KMS-11 (cell line): ENCODE data around the gene EFCAB12.
A peak's percentile ranks its signal among the peaks of the same experiment; 100 is the strongest.

Experiments used
- H2AFZ ChIP-seq: fragments of 200-600 bp; sonication (generic); 2 replicates; pipeline ENCODE4 v1.6.1; 2016; ENCODE audit warnings: antibody characterized with exemption, mixed run types, low read depth
- H3K27ac ChIP-seq: fragments of 200-600 bp; sonication (generic); 2 replicates; pipeline ENCODE4 v1.6.1; 2016; ENCODE audit warnings: mild to moderate bottlenecking, mixed run types
- H3K27me3 ChIP-seq: fragments of 200-600 bp; sonication (generic); 2 replicates; pipeline ENCODE4 v1.6.1; 2017; ENCODE audit warnings: mild to moderate bottlenecking, low read depth, mixed run types, moderate library complexity; ENCODE audit not compliant: insufficient read depth
- H3K36me3 ChIP-seq: fragments of 200-600 bp; sonication (generic); 2 replicates; pipeline ENCODE4 v1.6.1; 2017; ENCODE audit warnings: mild to moderate bottlenecking, mixed run types; ENCODE audit not compliant: insufficient read depth
- H3K4me1 ChIP-seq: fragments of 200-600 bp; sonication (generic); 2 replicates; pipeline ENCODE4 v1.6.1; 2016; ENCODE audit warnings: mild to moderate bottlenecking, low read depth, mixed run types; ENCODE audit not compliant: poor library complexity, severe bottlenecking
- H3K4me2 ChIP-seq: fragments of 200-600 bp; sonication (generic); 2 replicates; pipeline ENCODE4 v1.7.0; 2016; ENCODE audit warnings: mild to moderate bottlenecking, mixed run types
- H3K4me3 ChIP-seq: fragments of 200-600 bp; sonication (generic); IDR thresholded peaks from 2 replicates; pipeline ENCODE4 v1.6.1; 2017; ENCODE audit warnings: low read depth, low read length, mixed read lengths; ENCODE audit not compliant: insufficient read depth
- H3K79me2 ChIP-seq: fragments of 200-600 bp; sonication (generic); 2 replicates; pipeline ENCODE4 v1.6.1; 2016; ENCODE audit warnings: low read depth, mixed run types; ENCODE audit not compliant: insufficient read depth
- H3K9ac ChIP-seq: fragments of 200-600 bp; sonication (generic); 2 replicates; pipeline ENCODE4 v1.6.1; 2016; ENCODE audit warnings: mild to moderate bottlenecking, mixed run types
- H4K20me1 ChIP-seq: fragments of 200-600 bp; sonication (generic); 2 replicates; pipeline ENCODE4 v1.6.1; 2016; ENCODE audit warnings: mild to moderate bottlenecking, mixed run types; ENCODE audit not compliant: insufficient read depth
- TF ChIP-seq, protein P1 (sequence below): fragments of 200-600 bp; sonication (generic); conservative IDR thresholded peaks from 2 replicates; pipeline ENCODE4 v1.6.1; 2017; ENCODE audit warnings: low read depth, mild to moderate bottlenecking, antibody characterized with exemption, low read length, moderate library complexity, mixed read lengths

EFCAB12 gene

DNA sequence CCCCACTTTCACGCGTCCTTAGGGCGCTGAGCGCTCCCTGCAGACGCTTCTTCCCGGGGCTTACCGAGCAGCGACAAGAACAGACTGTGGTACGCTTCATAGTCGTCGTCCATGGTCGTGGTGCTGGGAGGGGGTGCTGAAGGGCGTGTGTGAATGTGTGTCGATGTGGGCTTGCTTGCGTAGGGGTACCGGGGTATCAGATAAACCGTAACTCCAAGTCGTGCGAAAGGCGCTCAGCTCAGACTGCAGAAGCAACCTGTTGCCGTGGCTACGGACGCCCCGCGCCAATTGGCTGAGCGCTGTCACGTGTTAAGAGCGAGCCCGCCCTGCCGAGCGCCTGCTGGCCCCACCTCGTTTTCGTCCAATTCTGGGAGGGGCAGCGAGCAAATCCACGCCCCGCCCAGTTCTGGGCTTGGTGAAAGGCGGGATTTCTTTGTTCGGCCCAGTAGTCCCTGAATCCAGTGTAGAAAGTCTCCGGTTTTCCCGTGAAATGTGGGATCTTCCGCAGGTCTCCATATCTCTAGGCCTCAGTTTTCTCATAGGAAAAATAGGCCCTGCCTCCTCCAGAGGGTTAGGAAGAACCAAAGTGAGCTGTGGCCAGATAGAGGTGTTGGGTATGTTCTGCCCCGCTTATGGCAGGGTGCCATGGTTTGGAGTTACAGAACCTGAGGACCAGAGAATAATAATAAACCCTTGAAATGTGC, at the start of gene EFCAB12:
EFCAB12 (minus strand) TSS at position 261 of the 704 bp plus-strand sequence; CDS start at position 113, 148 bp downstream.
- TF ChIP-seq, protein P1, sequence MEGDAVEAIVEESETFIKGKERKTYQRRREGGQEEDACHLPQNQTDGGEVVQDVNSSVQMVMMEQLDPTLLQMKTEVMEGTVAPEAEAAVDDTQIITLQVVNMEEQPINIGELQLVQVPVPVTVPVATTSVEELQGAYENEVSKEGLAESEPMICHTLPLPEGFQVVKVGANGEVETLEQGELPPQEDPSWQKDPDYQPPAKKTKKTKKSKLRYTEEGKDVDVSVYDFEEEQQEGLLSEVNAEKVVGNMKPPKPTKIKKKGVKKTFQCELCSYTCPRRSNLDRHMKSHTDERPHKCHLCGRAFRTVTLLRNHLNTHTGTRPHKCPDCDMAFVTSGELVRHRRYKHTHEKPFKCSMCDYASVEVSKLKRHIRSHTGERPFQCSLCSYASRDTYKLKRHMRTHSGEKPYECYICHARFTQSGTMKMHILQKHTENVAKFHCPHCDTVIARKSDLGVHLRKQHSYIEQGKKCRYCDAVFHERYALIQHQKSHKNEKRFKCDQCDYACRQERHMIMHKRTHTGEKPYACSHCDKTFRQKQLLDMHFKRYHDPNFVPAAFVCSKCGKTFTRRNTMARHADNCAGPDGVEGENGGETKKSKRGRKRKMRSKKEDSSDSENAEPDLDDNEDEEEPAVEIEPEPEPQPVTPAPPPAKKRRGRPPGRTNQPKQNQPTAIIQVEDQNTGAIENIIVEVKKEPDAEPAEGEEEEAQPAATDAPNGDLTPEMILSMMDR, result no peak
- Histone ChIP-seq H3K36me3 (no peaks in the 10 kb centered on the region; the same call in 1 of the 2 replicates), H3K4me3 (peak within 1 kb of the TSS; percentile 91), H3K4me1 (peaks cover 49% of the 10 kb centered on the region), H3K4me2 (peak within 1 kb of the TSS; percentile 70), H2AFZ (peak within 1 kb of the TSS; percentile 49; the same call in 1 of the 2 replicates), H3K79me2 (no peaks in the 10 kb centered on the region), H4K20me1 (no peaks in the 10 kb centered on the region), H3K27me3 (no peaks in the 10 kb centered on the region; the same call in 1 of the 2 replicates), H3K27ac (peak within 1 kb of the TSS; percentile 51), H3K9ac (no peak within 1 kb of the TSS)

DNA sequence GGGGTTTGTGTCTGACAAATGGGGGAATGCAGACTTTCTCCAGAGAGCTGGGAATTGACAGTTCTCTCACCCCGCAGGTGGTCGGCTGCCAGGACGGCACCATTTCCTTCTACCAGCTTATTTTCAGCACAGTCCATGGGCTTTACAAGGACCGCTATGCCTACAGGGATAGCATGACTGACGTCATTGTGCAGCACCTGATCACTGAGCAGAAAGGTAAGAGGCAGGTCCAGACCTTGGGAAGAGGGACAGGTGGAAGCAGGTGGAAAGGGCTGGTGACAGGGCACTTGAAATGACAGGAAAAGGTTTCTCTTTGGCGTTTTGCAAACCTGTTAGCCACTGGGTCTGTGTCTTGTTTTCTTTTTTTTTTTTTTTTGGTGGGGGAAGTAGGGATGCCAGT, 48.1 kb upstream of the EFCAB12 start:
- Histone ChIP-seq H3K4me1 (no peaks in the 10 kb centered on the region), H3K4me2 (no peak overlapping the region), H4K20me1 (no peaks in the 10 kb centered on the region), H3K27ac (no peak overlapping the region), H2AFZ (no peak overlapping the region), H3K36me3 (no peaks in the 10 kb centered on the region), H3K27me3 (no peaks in the 10 kb centered on the region), H3K79me2 (no peaks in the 10 kb centered on the region), H3K9ac (no peak overlapping the region), H3K4me3 (no peak overlapping the region)
- TF ChIP-seq, protein P1, result no peak

DNA sequence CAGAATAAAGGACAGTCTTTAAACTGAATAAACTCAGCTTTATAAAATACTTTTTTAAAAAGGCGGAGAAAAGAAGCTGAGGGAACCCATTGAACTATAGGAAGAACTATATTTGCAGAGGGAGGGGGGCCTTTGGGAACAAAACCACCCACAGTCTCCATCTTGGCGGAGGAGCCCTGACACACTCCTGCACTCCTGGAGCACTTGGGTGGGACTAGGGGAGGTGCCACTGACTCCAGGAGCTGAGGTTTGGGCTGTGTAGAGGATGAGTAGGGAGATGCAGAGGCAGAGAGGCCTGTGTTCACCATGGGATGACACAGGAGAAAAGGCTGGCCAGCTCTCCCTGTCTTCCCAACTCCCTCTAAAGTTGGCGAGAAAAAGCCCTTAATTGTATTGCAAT, 47.4 kb upstream of the EFCAB12 start:
- Histone ChIP-seq H3K4me3 (no peak overlapping the region), H3K36me3 (no peaks in the 10 kb centered on the region)

DNA sequence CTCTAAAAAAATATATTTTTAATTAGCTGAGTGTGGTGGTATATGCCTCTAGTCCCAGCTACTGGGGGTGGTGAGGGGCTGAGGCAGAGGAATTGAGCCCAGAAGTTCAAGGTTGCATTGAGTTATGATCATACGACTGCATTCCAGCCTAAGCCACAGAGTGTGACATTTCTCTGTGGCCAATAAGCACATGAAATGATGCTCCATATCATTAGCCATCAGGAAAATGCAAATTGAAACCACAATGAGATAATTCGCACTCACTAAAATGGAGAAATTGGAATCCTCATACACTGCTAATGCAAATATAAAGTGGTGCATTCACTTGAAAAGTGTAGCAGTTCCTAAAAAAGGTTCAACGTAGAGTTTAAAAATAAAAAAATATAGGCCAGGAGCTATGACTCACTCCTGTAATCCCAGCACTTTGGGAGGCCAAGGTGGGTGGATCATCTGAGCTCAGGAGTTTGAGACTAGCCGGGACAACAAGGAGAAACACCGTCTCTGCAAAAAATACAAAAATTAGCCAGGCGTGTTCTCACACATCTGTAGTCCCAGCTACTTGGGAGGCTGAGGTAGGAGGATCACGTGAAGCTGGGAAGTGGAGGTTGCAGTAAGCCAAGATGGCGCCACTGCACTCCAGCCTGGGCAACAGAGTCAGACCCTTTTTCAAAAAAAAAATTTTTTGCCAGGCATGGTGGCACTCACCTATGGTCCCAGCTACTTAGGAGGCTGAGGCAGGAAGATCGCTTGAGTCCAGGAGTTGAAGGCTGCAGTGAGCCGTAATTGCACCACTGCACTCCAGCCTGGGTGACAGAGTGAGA, 46.8 kb upstream of the EFCAB12 start:
- Histone ChIP-seq H3K4me3 (no peak overlapping the region), H3K4me2 (no peak overlapping the region), H3K27ac (no peak overlapping the region), H3K9ac (no peak overlapping the region), H2AFZ (no peak overlapping the region), H3K36me3 (no peaks in the 10 kb centered on the region), H3K4me1 (no peaks in the 10 kb centered on the region), H3K27me3 (no peaks in the 10 kb centered on the region), H3K79me2 (no peaks in the 10 kb centered on the region), H4K20me1 (no peaks in the 10 kb centered on the region)
- TF ChIP-seq, protein P1, result no peak

More for the DNA sequence above, 47.4 kb upstream of the EFCAB12 start:
- no peak overlapping the region for H3K4me2 ChIP-seq
- no peaks in the 10 kb centered on the region for H4K20me1 ChIP-seq
- TF ChIP-seq, protein P1, result no peak
- H3K4me1 ChIP-seq, result no peaks in the 10 kb centered on the region
- no peaks in the 10 kb centered on the region for H3K79me2 ChIP-seq
- no peak overlapping the region for H3K27ac ChIP-seq
- no peak overlapping the region for H3K9ac ChIP-seq
- H2AFZ ChIP-seq, result no peak overlapping the region
- H3K27me3 ChIP-seq, result no peaks in the 10 kb centered on the region
